Measurements from ENCODE around the gene POU2F3.

POU2F3 gene

GRCh38 chr11:120236169-120237107 is 3.5 kb upstream of the POU2F3 start:
- Histone ChIP-seq H3K27ac (no peak overlapping the region), H3K9me3 (no peaks in the 10 kb centered on the region), H3K4me1 (ENCODE audit: control insufficient read depth in 1 of 2, insufficient read depth in 1 of 2, low read depth in 1 of 2, low read length in 1 of 2) (no peaks in the 10 kb centered on the region), H3K36me3 (no peaks in the 10 kb centered on the region), H3K27me3 (peaks cover 94% of the 10 kb centered on the region), H3K4me3 (ENCODE audit: low read depth in 1 of 2, low read length in 1 of 2) (no peak overlapping the region)
- TF ChIP-seq CTCF (IDR thresholded peaks at IDR 0.05): no peak

GRCh38 chr11:120238968-120239620 is 846 bp upstream of the POU2F3 start:
- TF ChIP-seq CTCF (IDR thresholded peaks at IDR 0.05): no peak
- no peaks in the 10 kb centered on the region for H3K36me3 ChIP-seq
- H3K4me3 ChIP-seq (ENCODE audit: low read depth in 1 of 2, low read length in 1 of 2): no peak overlapping the region
- H3K4me1 ChIP-seq (ENCODE audit: control insufficient read depth in 1 of 2, insufficient read depth in 1 of 2, low read depth in 1 of 2, low read length in 1 of 2): no peaks in the 10 kb centered on the region
- peaks cover 97% of the 10 kb centered on the region for H3K27me3 ChIP-seq
- no peaks in the 10 kb centered on the region for H3K9me3 ChIP-seq
- no peak overlapping the region for H3K27ac ChIP-seq

DNA sequence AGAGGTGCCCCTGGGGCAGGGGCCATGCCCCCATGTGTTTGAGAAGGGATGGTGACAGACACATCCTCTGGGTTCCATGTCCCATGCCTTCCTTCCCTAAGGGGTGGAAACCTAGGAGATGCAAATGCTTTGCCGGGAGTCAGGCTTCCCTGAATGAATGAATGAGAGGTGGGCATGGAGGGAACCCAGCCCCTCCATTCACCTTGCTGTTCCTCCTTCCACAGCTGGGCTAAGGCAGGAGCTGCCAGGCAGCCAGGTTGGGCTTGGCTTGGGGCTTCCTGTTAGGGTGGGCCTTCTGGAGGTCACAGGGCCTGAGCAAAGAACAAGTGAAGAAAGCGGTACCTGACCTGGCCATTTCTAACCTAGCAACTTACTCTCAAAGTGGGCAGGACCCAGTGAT is 926 bp downstream of the POU2F3 start:
- no peak for TF ChIP-seq CTCF (IDR thresholded peaks at IDR 0.05)
- Histone ChIP-seq H3K27ac (no peak overlapping the region), H3K27me3 (peaks cover 97% of the 10 kb centered on the region), H3K9me3 (no peaks in the 10 kb centered on the region), H3K4me3 (ENCODE audit: low read depth in 1 of 2, low read length in 1 of 2) (no peak overlapping the region), H3K4me1 (ENCODE audit: control insufficient read depth in 1 of 2, insufficient read depth in 1 of 2, low read depth in 1 of 2, low read length in 1 of 2) (no peaks in the 10 kb centered on the region), H3K36me3 (no peaks in the 10 kb centered on the region)

GRCh38 chr11:120241277-120241676 is 1.3 kb downstream of the POU2F3 start:
- Histone ChIP-seq H3K36me3 (no peaks in the 10 kb centered on the region), H3K27ac (no peak overlapping the region), H3K27me3 (peaks cover 97% of the 10 kb centered on the region), H3K4me3 (ENCODE audit: low read depth in 1 of 2, low read length in 1 of 2) (no peak overlapping the region), H3K9me3 (no peaks in the 10 kb centered on the region), H3K4me1 (ENCODE audit: control insufficient read depth in 1 of 2, insufficient read depth in 1 of 2, low read depth in 1 of 2, low read length in 1 of 2) (no peaks in the 10 kb centered on the region)
- TF ChIP-seq CTCF (IDR thresholded peaks at IDR 0.05): no peak

DNA sequence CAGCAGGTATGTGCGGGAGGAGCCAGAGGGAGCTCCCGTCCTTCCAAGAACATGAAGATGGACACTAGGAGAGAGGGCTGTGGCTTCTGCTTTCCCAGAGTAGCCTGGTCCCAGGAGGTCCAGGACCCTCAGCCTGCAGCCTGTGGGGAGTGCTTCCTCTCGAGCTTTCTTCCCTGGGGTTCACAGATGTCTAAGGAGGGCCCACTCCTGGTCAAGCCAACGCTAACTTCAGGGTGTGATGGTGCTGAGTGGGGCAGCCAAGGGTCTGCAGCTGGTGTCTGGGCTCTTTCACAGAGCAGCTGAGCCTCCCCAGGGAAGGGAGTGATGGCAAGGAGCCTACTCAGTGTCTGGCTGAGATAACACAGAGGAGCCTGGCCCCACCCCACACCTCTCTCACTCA is 3.3 kb downstream of the POU2F3 start:
- H3K27ac ChIP-seq: no peak overlapping the region
- no peaks in the 10 kb centered on the region for H3K4me1 ChIP-seq (ENCODE audit: control insufficient read depth in 1 of 2, insufficient read depth in 1 of 2, low read depth in 1 of 2, low read length in 1 of 2)
- no peak overlapping the region for H3K4me3 ChIP-seq (ENCODE audit: low read depth in 1 of 2, low read length in 1 of 2)
- H3K9me3 ChIP-seq: no peaks in the 10 kb centered on the region
- H3K36me3 ChIP-seq: no peaks in the 10 kb centered on the region
- no peak for TF ChIP-seq CTCF (IDR thresholded peaks at IDR 0.05)
- H3K27me3 ChIP-seq: peaks cover 98% of the 10 kb centered on the region

All from neutrophil (primary cell).